ENCODE results near the gene HOXA7.
A peak's percentile ranks its signal among the peaks of the same experiment; 100 is the strongest.

The HOXA7 gene

GRCh38 chr7:27167916-27168264 lies 11.4 kb upstream of the HOXA7 start:
- no peak for TF ChIP-seq CTCF (IDR thresholded peaks at IDR 0.05)
- DNase-seq (ENCODE audit: low spot score), result no peak
- Histone ChIP-seq H3K27ac (no peak overlapping the region), H3K4me3 (no peak overlapping the region)

DNA sequence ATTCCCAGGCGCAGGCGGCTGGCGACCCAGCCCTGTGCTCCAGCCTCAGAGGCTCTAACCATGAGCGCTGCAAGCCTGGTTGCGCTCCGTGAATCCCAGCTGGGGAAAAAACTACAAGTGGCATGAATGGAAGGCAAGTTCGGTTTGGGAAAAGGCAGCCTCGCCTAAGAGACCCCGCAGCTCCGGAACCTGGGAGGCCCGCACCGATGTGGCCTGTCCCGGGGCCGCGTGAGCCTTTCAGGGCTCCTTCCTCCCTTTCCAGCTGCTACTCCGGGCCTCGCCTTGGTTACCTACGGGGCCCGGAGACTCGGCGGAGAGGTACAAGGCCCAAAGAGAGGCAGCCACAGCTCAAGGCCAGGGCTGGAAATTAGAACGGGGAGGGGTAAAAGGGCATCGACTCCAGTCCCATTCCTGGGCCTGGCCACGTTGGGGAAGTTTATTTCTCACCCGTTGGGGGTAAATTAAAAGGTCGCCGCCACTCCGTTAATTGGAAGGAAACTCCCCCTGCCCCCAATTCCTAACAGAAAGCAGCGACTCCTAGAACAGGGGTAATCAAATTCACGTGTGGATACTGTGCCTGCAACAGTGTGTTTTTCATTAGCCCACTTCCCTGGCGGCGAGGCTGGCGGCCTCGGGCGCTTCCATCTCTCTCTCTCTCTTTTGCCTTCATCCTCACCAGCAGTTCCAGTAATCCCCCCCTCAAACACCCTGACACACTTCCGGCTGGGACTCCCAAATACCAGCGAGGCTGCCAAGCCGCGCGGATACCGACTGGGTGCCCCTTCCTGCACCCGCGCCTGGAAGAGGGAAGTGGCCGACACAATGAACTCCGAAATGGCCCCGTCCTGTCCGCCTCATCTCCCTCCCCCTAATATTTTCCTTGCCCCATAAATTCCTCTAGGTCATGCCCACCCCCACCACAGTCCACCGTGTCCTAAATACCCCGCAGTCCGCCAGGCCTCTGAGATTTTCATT lies 10.3 kb upstream of the HOXA7 start:
- H3K4me3 ChIP-seq, result no peak overlapping the region
- H3K27ac ChIP-seq, result no peak overlapping the region
- DNase-seq (ENCODE audit: low spot score), result no peak
- TF ChIP-seq CTCF (IDR thresholded peaks at IDR 0.05), result no peak

- H3K27ac ChIP-seq, result no peak overlapping the region
- no peak for DNase-seq (ENCODE audit: low spot score)
- peak overlapping the region; percentile 25 for H3K4me3 ChIP-seq
- no peak for TF ChIP-seq CTCF (IDR thresholded peaks at IDR 0.05)
Observed at GRCh38 chr7:27165996-27166530, 9.6 kb upstream of the HOXA7 start.

DNA sequence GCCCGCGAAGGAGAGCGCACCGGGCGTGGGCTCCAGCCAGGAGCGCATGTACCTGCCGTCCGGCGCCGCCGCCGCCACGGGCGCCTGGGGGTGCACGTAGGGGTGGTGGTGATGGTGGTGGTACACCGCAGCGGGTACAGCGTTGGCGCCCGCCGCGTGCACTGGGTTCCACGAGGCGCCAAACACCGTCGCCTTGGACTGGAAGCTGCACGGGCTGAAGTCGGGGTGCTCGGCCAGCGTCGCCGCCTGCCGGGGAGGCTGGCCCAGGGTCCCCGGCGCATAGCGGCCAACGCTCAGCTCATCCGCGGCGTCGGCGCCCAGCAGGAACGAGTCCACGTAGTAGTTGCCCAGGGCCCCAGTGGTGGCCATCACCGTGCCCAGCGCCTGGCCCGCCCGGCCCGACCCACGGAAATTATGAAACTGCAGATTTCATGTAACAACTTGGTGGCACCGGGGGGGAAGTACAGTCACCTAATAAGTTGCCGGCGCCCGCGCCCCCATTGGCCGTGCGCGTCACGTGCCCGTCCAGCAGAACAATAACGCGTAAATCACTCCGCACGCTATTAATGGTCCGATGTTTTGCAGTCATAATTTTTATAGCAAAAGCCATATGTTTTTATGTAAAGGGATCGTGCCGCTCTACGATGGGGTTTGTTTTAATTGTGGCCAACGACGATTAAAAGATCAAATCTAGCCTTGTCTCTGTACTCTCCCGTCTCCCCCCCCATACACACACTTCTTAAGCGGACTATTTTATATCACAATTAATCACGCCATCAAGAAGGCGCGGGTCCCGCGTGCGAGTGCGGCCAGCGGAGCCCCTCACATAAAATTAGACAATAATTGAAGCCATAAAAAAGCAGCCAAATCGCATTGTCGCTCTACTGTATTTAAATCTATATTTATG lies 8.9 kb upstream of the HOXA7 start, which contains the start of gene HOXA9:
HOXA9 (minus strand) TSS at position 449 of the 907 bp plus-strand sequence; CDS start at position 369, 80 bp downstream.
- no peak for DNase-seq (ENCODE audit: low spot score)
- Histone ChIP-seq H3K27ac (no peak within 1 kb of the TSS), H3K4me3 (peak within 1 kb of the TSS; percentile 25)
- TF ChIP-seq CTCF (IDR thresholded peaks at IDR 0.05), result no peak

GRCh38 chr7:27164367-27165088 lies 8.1 kb upstream of the HOXA7 start:
- Histone ChIP-seq H3K27ac (no peak overlapping the region), H3K4me3 (peak overlapping the region; percentile 25)
- TF ChIP-seq CTCF (IDR thresholded peaks at IDR 0.05), result no peak
- DNase-seq (ENCODE audit: low spot score), result no peak

DNA sequence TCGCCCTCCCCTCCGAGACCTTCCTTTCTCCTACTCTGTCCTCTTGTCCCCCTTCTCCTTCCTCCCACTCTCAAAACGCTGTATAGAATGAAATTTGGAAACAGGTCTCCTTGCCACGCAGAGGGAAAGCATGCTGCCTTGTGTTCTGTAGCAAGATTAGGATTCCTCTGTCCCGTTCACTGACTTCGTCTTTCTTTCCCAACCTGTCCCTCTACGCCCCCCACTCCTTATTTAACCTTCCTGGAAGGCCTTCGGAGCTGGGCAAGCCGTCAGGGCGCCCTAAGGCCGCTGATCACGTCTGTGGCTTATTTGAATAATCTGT lies 7.5 kb upstream of the HOXA7 start:
- Histone ChIP-seq H3K4me3 (peak overlapping the region; percentile 25), H3K27ac (no peak overlapping the region)
- DNase-seq (ENCODE audit: low spot score), result no peak
- TF ChIP-seq CTCF (IDR thresholded peaks at IDR 0.05), result no peak

All from coronary artery (tissue), 2 donors.